Testis (tissue), 2 donors: ENCODE data around the gene SPRED1.

Experiments used
- POLR2A ChIP-seq: fragments of 450-650 bp; IDR thresholded peaks from one replicate; pipeline ENCODE4 v1.6.1; 2017; ENCODE audit warnings: antibody characterized with exemption, mild to moderate bottlenecking, moderate library complexity
- TF ChIP-seq, protein P1 (sequence below), 3 experiments: fragments of 450-650 bp in 2 of 3; fragments of 200-600 bp in 1 of 3; sonication (generic) in 1 of 3; IDR thresholded peaks; one replicate each; pipeline ENCODE4 v1.5.1; 2016 to 2019; ENCODE audit warnings: antibody characterized with exemption in 3 of 3, mild to moderate bottlenecking in 2 of 3, moderate library complexity in 1 of 3

DNA sequence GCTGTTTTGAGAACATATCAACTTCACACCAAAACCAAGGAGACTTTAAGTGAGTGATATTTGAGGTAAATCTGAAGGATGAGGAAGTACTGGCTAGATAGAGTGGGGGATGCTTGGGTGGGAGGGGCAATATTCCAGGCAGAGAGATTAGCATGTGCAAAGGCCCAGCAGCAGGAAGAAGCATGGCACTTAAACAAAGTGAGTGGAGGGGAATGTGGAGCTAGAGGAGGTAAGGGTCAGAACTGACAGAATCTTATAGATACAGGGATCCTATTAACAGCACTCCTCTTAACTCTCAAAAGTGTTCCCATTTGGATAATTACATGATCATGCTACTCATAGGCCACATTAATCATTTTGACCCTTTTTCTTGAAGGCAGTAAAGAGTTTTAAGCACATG lies 41.4 kb upstream of the SPRED1 start:
- TF ChIP-seq, protein P1, sequence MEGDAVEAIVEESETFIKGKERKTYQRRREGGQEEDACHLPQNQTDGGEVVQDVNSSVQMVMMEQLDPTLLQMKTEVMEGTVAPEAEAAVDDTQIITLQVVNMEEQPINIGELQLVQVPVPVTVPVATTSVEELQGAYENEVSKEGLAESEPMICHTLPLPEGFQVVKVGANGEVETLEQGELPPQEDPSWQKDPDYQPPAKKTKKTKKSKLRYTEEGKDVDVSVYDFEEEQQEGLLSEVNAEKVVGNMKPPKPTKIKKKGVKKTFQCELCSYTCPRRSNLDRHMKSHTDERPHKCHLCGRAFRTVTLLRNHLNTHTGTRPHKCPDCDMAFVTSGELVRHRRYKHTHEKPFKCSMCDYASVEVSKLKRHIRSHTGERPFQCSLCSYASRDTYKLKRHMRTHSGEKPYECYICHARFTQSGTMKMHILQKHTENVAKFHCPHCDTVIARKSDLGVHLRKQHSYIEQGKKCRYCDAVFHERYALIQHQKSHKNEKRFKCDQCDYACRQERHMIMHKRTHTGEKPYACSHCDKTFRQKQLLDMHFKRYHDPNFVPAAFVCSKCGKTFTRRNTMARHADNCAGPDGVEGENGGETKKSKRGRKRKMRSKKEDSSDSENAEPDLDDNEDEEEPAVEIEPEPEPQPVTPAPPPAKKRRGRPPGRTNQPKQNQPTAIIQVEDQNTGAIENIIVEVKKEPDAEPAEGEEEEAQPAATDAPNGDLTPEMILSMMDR (IDR thresholded peaks at IDR 0.05) = no peak
- no peak for TF ChIP-seq POLR2A
